ENCODE measurements around the gene KRT6A.
"Not testable (repeated sequence)": the region's sequence is repeated elsewhere in the genome, so short reads cannot be mapped to it uniquely, and the experiment has no call there.

Gene KRT6A

DNA sequence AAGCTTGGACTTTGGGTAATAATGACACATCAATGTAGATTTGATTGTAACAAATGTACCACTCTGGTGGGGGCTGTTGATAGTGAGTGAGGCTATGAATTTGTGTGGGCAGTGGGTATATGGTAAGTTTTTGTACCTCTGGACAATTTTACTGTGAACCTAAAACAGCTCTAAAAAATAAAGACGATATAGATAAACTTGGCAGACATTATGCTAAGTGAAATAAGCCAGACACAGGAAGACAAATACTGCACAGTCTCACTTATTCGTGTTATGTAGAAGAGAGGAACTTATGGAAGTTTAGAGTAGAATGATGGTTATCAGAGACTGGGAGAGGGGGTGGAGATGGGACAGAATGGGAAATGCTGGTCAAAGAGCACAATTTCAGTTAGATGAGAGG is 28.2 kb downstream of the KRT6A start:
- DNase-seq (ENCODE audit: low read depth in 2 of 2) = no peak

GRCh38 chr12:52461693-52462092 is 31.4 kb downstream of the KRT6A start:
- no peak for DNase-seq (ENCODE audit: low read depth in 2 of 2)

DNA sequence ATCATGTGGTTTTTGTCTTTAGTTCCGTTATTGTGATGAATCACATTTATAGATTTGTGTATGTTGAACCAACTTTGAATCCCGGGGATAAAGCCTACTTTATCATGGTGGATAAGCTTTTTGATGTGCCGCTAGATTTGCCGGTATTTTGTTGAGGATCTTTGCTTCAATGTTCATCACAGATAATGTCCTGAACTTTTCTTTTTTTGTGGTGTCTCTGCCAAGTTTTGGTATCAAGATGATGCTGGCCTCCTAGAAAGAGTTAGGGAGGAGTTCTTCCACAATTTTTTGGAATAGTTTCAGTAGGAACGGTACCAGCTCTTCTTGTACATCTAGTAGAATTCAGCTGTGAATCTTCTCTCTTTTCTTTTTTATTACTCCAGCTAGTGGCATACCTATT is 34.2 kb downstream of the KRT6A start:
- no peak for DNase-seq (ENCODE audit: low read depth in 2 of 2)

- no peak for DNase-seq (ENCODE audit: low read depth in 2 of 2)
Measured at GRCh38 chr12:52455821-52456220, 37.2 kb downstream of the KRT6A start.

DNA sequence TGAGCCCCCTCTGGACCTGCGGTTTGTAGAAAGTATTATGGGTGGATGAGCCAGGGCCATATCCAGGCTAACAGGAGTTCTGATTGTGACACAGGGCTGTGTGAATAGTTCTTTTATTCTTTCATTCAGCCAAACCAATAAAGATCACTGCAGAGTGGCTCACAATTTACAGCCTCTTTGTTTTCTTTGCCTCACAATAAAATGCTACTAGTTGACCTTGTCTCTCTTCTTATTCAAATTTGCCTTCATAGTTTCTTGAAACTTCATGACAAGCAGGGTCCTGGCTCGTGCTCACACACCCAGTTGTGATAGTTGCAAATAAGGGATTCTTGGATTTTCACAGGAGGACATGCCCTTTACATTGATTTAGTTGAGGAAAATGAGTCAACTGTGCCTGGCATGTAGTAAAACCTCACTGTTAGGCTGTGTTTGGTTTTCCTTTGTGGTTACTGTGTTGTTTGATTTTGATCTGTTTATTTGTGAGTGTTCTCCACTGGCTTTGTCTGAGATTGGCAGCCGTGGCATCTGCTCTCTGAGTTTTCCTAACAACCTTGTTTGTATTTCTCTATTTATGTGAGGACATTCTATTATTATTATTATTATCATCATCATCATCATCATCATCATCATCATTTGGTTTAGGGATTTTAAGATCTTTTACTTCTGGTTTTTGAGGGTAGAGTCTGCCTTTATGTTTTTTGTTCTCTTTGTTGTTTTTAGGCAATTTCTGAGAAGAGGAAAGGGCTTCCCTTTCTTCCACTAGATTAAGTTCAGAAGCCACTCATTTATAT is 38.5 kb downstream of the KRT6A start:
- DNase-seq (ENCODE audit: low read depth in 2 of 2) = no peak

- no peak for DNase-seq (ENCODE audit: low read depth in 2 of 2)
Measured at GRCh38 chr12:52452101-52452500, 41.0 kb downstream of the KRT6A start, which contains the start of gene KRT6B. KRT6B (minus strand) TSS chr12:52452146; CDS start chr12:52452078, 68 bp downstream.

DNA sequence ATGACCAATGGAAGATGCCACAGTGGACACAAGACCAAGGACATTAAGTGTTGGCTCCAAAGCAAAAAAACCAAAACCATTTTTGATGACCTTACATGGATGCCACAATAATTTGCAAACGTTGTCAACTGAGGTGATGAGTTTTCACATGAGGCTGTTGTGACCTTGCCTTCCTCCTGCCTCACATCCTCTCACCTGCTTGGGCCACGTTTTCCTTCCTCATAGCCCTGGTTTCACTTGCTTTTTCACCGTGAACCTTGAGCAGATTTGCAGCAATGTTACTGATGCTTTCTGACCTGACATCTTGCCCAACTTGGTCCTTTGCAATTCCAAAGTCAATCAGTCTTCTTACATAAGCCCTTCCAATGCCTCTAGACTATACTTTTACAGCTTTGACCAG is 44.8 kb downstream of the KRT6A start:
- DNase-seq (ENCODE audit: low read depth in 2 of 2) = no peak

DNA sequence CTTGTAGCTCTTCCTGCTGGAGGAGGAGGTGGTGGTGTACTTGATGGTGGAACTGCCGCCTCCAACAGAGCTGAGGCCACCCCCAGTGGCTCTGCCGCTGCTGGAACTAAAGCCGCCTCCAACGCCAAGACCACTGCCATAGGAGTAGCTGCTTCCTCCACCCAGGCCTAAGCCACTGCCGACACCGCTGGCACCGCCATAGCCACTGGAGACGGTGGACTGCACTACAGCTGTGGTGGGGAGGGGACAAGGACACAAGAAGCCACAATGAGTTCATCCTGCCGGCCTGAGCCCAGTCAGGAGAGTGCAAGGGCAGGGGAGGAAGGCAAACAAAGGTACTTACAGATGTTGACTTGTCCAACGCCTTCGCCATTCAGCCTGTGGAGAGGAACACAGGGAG is 45.9 kb downstream of the KRT6A start:
- DNase-seq (ENCODE audit: low read depth in 2 of 2) = not testable (repeated sequence)

DNA sequence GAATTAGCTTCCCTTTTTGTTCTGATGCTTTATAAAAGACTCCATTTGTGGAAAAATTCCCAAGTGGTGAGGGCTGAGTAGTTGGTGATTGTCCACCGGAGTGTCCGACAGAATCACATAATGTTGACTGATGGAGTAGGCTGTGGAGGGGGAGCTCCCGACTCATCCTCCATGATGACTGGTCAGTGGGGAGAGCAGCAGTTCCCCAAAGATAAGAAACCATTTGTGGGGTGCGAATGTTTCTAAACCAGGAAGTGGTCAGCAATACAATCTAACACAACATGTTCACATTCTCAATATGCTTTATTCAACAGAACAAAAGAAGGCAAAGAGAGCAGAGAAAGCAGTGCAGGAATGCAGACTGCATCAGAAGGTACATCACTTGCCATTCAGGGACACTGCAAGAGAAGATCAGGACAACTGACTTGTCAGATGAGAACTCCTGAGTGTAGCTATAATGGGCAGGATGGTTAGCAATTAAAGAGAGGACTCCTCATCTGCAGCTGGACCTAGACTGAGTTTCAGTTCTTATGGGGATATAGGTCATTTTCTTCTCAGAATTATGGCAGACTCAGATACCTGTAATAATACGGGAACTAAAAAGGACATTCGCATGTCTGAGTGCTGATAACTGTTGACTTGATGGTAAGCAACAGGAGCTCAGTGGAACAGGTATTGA is 46.6 kb downstream of the KRT6A start:
- DNase-seq (ENCODE audit: low read depth in 2 of 2) = no peak

GRCh38 chr12:52445876-52446275 is 47.2 kb downstream of the KRT6A start:
- no peak for DNase-seq (ENCODE audit: low read depth in 2 of 2)

GRCh38 chr12:52444647-52445595 is 48.1 kb downstream of the KRT6A start:
- no peak for DNase-seq (ENCODE audit: low read depth in 2 of 2)

DNA sequence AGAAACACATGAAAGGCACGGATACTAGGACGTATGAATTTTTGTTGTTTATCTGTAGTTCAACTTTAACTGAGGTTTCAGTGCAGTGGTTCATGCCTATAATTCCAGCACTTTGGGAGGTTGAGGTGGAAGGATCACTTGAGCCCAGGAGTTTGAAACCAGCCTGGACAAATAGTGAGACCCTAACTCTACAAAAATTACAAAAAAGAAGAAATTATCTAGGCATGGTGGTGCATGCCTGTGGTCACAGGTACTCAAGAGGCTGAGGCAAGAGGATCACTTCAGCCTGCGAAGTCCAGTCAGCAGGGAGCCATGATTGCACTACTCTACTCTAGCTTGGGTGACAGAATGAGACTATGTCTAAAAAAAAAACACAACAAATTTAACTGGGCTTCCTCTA is 49.1 kb downstream of the KRT6A start:
- DNase-seq (ENCODE audit: low read depth in 2 of 2) = no peak

- no peak for DNase-seq (ENCODE audit: low read depth in 2 of 2)
Measured at GRCh38 chr12:52442600-52443061, 50.4 kb downstream of the KRT6A start.

DNA sequence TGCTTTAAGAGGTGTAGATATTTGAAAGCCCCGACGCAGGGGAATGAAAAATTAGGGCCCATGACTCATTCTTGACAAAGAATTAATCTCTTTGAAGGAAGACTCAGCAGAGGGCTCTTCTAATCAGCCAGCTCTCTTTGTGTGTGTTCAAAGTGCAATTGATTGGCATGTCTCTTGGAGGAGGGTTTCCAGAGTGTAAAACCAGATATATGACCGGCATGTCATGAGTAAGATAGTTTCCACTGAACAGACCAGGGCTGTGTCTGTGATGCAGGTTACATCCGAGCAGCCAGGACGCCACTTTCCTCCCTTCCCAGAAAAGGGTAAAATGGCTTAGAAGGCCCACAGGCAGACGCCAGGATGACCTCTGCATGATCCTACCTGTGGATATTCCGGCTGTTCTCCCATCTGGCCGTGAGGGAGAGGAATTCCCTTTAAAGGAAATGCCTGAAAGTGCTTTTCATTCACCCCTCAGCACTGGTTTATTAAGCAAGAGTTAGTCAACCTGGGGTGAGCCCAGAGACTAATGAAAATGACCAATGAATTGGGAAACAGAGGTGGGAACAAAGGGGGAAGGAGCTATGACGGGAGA is 51.6 kb downstream of the KRT6A start:
- no peak for DNase-seq (ENCODE audit: low read depth in 2 of 2)

DNA sequence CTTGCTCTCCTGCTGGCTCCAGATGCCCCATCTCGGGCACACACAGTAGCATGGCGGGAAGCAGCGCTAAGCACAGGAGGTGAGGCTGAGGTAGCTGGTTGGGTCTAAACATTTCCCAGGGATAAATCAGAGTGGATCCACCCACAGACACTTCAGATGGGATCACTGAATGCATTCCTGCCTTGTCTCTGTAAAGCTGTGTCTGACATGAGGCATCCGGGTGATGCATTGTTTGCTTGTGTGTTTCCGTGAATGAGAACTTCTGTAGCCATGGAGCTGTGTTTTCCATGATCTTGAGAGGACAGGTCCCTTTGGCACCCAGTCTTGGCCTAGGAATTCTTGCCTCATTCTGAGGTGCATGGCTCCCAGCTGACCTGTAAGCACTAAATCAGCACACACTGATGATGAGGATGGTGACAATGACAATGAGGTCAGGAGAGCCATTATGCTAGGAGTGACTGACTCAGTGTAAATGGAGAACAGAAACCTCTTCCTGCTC is 52.2 kb downstream of the KRT6A start:
- no peak for DNase-seq (ENCODE audit: low read depth in 2 of 2)

GRCh38 chr12:52439845-52440244 is 53.2 kb downstream of the KRT6A start:
- DNase-seq (ENCODE audit: low read depth in 2 of 2) = no peak

- DNase-seq (ENCODE audit: low read depth in 2 of 2) = no peak
Measured at GRCh38 chr12:52439420-52439819, 53.6 kb downstream of the KRT6A start.

DNA sequence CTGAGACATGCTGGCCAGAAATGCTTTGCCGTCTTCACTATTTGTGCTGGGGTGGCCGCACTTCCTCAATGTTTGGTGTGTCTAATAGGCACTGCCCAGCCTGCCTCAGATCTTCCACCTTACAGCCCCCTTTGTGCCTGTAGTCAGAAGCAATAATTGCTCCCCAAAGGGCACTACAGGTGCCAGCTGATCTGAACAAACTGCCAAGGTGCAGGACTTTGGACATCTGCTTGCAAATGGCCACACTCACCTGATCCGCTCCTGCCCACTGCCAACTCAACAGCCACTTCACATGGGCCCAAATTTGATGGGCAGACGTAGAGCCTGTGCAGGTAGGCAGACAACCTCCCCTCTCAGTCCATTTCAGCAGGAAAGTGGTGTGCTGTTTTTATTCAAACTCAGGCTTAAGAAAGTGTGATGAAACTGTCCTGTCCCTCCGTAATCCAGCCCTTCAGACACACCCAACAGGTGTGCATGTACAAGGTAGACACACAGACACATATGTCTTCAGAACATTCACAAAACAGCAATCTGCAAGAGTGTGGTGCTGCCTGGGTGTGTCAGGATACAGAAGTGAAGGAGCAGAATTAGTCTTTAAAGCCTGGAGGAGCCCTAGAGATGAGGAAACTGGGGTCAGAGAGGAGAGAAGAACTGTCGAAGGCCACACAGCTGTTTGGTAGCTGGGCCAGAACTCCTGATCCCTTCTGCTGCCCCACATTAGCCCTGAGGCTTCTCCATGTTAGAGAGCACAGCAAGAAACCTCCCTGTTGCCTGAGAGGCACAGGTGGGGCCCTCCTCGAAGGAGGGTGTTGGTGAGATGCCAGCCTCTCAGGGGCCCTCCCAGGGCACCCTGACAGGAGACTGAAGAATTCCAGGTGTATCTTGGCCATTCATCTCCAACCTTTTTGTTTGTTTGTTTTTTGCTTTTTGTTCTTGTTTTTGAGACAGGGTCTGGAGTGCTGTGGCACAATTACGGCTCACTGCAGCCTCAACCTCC is 54.5 kb downstream of the KRT6A start:
- DNase-seq (ENCODE audit: low read depth in 2 of 2) = no peak

GRCh38 chr12:52437508-52437907 is 55.5 kb downstream of the KRT6A start:
- DNase-seq (ENCODE audit: low read depth in 2 of 2) = no peak

Measured in activated CD4-positive, alpha-beta T cell treated with anti-CD3 and anti-CD28 coated beads for 24 hours (primary cell).